IPS-18c (cell line): Measurements from ENCODE around the gene C16orf46.

Source experiments
- H3K4me3 ChIP-seq: 2 replicates; pipeline ENCODE4 v1.7.0; 2013; ENCODE audit warnings: low read depth, mild to moderate bottlenecking, low read length, moderate library complexity; ENCODE audit not compliant: insufficient read depth
- H3K9me3 ChIP-seq: one replicate; pipeline ENCODE4 v1.6.1; 2013; ENCODE audit warnings: mild to moderate bottlenecking, low read length, moderate library complexity; ENCODE audit not compliant: control insufficient read depth, insufficient read depth

The C16orf46 gene

DNA sequence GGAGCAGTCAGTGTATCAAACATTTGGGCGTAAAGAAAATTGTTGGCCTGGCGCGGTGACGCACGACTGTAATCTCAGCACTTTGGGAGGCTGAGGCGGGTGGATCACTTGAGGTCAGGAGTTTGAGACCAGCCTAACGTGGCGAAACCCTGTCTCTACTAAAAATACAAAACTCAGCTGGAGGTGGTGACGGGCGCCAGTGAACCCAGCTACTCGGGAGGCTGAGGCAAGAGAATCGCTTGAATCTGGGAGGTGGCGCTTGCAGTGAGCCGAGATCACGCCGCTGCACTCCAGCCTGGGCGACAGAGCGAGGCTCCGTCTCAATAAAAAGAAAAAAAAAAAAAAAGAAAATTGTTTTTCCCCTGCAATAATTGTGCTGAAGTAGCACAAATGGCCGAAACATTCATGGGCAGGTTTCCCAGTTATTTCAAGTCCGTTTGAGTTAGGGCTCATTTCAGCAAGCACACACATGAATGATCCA is 17.8 kb upstream of the C16orf46 start:
- Histone ChIP-seq H3K4me3 (peak overlapping the region; percentile 52), H3K9me3 (no peaks in the 10 kb centered on the region)

DNA sequence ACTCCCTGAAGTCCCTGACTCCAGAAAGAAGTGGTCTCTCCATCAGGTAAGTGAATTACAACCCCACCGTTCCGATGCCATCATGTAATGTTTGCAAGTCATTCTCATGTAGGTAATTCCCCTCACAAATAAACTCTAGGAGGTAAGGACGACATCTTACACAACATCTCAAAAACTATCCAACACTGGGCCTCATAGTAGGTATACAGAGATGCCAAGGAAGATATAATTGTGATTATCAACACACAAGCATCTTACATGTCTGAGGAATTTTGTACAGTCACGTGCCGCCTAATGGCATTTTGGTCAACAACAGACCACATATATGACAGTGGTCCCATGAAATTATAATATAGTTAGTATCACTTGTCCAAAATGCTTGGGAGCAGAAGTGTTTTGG is 11.8 kb upstream of the C16orf46 start:
- Histone ChIP-seq H3K4me3 (no peak overlapping the region), H3K9me3 (no peaks in the 10 kb centered on the region)

DNA sequence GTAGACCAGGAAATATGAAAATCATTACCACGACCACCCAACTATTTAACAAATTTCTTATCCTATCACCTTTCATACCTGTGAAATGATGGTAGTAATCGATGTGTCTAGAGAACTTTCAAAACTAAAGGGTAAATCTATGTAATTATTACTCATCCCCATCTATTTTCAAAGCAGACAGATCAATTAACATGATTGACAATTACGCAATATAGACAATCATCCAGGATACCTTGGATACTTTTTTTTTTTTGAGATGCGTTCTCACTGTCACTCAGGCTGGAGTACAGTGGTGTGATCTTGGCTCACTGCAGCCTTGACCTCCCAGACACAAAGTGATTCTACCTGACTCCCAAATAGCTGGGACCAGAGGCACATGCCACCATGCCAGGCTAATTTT is 4.0 kb upstream of the C16orf46 start:
- H3K4me3 ChIP-seq, result no peak overlapping the region
- no peaks in the 10 kb centered on the region for H3K9me3 ChIP-seq

- H3K9me3 ChIP-seq, result no peaks in the 10 kb centered on the region
- no peak overlapping the region for H3K4me3 ChIP-seq
Measured at GRCh38 chr16:81080233-81080632, 3.2 kb upstream of the C16orf46 start.

GRCh38 chr16:81076566-81077075 is 417 bp downstream of the C16orf46 start:
- H3K4me3 ChIP-seq, result peak overlapping the region; percentile 70
- no peaks in the 10 kb centered on the region for H3K9me3 ChIP-seq

GRCh38 chr16:81073560-81074330 is 3.3 kb downstream of the C16orf46 start:
- no peaks in the 10 kb centered on the region for H3K9me3 ChIP-seq

DNA sequence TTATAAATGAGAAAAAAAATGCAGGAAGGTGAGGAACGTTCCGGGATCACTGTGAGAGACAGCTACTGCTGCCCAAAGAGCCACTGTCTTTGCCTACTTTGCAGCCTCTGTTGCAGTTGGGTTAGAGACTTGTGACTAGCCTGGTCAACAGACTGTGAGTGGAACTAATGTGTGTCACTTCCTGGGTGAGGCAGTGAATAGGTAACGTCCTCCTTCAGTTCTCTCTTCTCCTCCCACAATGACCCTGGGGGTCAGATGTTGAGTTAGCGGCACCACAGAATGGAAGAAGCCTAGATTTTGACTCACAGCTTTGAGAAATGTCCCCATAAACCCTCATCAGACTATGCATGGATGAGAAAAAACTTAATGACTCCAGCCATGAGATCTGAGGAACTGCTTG is 5.2 kb downstream of the C16orf46 start:
- Histone ChIP-seq H3K4me3 (no peak overlapping the region), H3K9me3 (no peaks in the 10 kb centered on the region)

More at GRCh38 chr16:81073560-81074330, 3.3 kb downstream of the C16orf46 start:
- no peak overlapping the region for H3K4me3 ChIP-seq

DNA sequence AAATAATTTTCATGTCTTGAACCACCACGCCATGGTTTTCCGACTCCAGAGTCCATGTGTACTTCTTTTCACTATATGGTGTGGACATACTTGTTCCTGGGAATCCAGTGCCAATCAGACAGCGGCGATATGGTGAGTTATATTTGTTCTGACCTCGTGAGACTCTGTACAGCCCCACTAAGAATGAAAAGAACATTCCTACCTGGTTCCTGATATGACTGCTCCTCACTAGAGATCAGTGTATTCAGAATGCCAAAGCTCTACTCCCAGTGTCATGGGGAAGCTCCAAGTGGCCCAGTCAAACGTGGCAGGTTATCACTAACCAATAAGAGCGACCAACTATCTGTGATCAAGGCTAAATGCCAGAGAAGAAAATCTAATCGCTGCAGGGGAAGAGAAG is 6.1 kb downstream of the C16orf46 start:
- Histone ChIP-seq H3K9me3 (no peaks in the 10 kb centered on the region), H3K4me3 (no peak overlapping the region)

- Histone ChIP-seq H3K9me3 (peaks cover 2% of the 10 kb centered on the region), H3K4me3 (no peak overlapping the region)
Measured at GRCh38 chr16:81069063-81069462, 8.0 kb downstream of the C16orf46 start.

DNA sequence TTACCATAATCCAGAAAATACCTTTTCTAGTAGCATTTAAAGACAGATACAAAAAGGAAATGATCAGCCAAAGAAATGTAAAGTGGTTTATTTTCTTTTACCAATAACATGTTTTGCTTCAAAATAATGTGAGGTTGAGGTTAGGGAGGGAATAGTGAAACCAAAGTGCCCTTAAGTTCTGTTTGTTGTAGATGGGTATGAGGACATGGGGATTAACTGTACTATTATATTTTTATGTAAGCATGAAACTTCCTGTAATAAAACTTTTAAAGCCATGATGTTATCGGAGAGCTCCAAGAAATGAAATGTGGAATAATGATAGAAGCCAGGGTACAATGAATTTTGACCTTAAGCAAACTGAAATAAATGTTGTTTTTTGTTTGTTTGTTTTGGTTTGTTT is 9.9 kb downstream of the C16orf46 start:
- H3K9me3 ChIP-seq, result peaks cover 2% of the 10 kb centered on the region
- no peak overlapping the region for H3K4me3 ChIP-seq

DNA sequence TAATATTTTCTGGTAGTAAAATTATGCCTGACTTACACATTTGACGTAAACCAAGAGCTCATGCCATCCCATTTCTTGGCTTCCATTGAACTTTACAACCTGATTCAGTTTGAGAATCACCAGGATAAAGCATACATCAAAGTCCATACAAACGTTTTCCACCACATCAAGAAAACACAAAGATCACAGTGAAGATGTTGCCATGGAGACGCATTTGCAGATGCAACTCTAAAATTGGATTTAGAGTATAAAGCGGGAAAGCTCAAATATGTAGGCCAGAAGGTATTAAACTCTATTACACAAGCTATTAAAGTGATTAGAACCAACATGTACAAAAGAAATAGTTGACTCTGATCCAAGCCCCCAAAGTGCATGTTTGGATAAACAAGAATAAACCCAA is 10.4 kb downstream of the C16orf46 start:
- Histone ChIP-seq H3K9me3 (peaks cover 2% of the 10 kb centered on the region), H3K4me3 (no peak overlapping the region)

GRCh38 chr16:81061871-81062608 is 15.0 kb downstream of the C16orf46 start:
- H3K4me3 ChIP-seq, result no peak overlapping the region
- peaks cover 2% of the 10 kb centered on the region for H3K9me3 ChIP-seq

GRCh38 chr16:81061307-81061640 is 15.8 kb downstream of the C16orf46 start:
- H3K9me3 ChIP-seq, result peaks cover 2% of the 10 kb centered on the region
- no peak overlapping the region for H3K4me3 ChIP-seq

GRCh38 chr16:81060576-81061306 is 16.3 kb downstream of the C16orf46 start:
- no peaks in the 10 kb centered on the region for H3K9me3 ChIP-seq

DNA sequence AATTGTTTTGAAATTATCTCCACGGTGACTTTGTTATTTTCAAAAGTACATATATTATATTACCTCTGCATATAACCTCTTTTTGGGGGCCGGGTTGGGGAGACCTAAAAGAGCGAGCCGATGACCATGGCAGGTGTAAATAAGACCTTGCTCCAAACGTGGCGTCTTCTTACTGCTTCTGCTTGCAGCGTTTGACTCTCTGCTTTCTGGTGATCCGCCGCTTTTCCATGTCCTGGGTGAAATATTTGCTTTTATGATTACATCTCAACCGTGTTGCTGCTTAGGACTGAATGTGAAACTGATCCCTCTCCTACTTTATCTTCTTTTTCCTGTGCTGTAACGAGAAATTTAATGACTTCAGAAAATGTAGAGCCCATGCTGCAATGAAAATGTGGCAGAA is 23.3 kb downstream of the C16orf46 start:
- Histone ChIP-seq H3K9me3 (no peaks in the 10 kb centered on the region), H3K4me3 (no peak overlapping the region)

More at GRCh38 chr16:81060576-81061306, 16.3 kb downstream of the C16orf46 start:
- no peak overlapping the region for H3K4me3 ChIP-seq

- Histone ChIP-seq H3K4me3 (no peak overlapping the region), H3K9me3 (no peaks in the 10 kb centered on the region)
Measured at GRCh38 chr16:81042821-81043220, 34.2 kb downstream of the C16orf46 start.

- Histone ChIP-seq H3K4me3 (no peak overlapping the region), H3K9me3 (no peaks in the 10 kb centered on the region)
Measured at GRCh38 chr16:81041696-81042095, 35.3 kb downstream of the C16orf46 start.
